AG09309 (cell line): ENCODE results near the gene PRKAG1.

ENCODE experiments used
- DNase-seq: peaks from one replicate; pipeline ENCODE4 v3.0.0-alpha.2; 2010; ENCODE audit warnings: low read depth
- H3K4me3 ChIP-seq: 2 replicates; pipeline ENCODE4 v1.5.1; 2011; ENCODE audit warnings: mild to moderate bottlenecking, low read depth, low read length, moderate library complexity; ENCODE audit not compliant: control insufficient read depth
- TF ChIP-seq, protein P1 (sequence below): IDR thresholded peaks from 2 replicates; pipeline ENCODE4 v1.5.1; 2011; ENCODE audit warnings: mild to moderate bottlenecking, low read depth, low read length, inconsistent platforms; ENCODE audit not compliant: insufficient read depth, control insufficient read depth; ENCODE audit errors: missing control alignments

Gene PRKAG1

DNA sequence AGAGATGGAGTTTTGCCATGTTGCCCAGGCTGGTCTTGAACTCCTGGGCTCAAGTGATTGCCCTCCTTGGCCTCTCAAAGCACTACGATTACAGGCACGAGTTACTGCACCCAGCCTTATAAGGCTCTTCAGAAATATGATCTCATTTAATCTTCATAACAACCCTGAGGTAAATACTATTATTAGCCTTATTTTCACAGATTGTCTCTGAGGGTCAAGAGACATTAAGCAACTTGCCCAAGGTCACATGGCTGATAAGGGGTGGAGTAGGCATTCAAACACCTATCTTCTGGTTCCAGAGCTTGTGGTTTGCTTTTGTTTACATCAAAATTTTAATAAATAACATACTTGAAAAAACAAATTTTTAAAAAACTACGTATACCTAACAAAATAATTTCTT lies 5.1 kb downstream of the PRKAG1 start:
- H3K4me3 ChIP-seq: no peak overlapping the region
- TF ChIP-seq, protein P1, sequence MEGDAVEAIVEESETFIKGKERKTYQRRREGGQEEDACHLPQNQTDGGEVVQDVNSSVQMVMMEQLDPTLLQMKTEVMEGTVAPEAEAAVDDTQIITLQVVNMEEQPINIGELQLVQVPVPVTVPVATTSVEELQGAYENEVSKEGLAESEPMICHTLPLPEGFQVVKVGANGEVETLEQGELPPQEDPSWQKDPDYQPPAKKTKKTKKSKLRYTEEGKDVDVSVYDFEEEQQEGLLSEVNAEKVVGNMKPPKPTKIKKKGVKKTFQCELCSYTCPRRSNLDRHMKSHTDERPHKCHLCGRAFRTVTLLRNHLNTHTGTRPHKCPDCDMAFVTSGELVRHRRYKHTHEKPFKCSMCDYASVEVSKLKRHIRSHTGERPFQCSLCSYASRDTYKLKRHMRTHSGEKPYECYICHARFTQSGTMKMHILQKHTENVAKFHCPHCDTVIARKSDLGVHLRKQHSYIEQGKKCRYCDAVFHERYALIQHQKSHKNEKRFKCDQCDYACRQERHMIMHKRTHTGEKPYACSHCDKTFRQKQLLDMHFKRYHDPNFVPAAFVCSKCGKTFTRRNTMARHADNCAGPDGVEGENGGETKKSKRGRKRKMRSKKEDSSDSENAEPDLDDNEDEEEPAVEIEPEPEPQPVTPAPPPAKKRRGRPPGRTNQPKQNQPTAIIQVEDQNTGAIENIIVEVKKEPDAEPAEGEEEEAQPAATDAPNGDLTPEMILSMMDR: no peak
- DNase-seq: no peak

DNA sequence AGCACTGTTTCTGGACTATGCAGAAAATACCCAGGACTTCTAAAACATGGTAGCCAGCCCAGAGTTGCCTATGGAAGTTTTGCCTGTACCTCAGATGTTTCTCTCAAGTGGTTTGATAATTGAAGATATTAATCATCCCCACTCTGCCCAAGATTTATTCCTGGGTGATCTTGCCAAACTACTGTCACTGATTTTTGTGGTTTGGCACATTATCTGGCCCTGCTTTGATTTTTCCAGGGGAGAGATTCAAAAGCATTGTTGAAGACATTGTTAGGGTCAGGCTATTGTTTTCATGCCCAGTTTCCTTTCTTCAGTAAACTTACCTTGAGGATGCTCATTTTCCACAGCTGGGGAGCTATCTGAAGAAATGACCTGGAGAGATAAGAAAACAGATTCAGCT lies 5.8 kb downstream of the PRKAG1 start:
- TF ChIP-seq, protein P1: no peak
- H3K4me3 ChIP-seq: no peak overlapping the region
- DNase-seq: no peak

DNA sequence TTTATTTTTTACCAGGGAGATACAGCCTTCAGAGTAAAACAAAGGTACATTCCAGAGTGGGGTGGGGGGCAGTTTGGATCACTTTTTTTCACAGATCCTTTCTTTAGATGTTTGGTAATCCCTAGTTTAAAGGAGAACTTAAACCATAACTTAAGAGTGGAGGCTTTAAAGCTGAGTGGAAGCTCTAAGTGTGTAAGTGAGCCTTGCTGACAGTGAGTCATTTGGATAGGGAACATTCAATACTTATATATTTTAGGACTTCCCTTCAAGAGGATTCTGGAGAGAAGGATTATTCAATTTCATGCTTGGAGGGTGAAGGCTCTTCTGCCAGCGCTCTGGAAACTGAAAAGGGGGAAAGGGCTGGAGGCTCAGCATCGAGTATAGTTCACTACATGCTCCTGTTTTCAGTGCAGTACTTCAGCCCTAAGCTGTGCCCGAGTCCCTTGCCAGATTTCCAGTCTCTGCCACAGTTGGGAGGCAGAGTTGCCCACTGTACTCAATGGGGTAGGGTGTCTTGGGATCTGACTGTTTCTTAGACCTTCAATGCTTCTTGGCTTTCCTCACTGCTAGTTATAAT lies 8.4 kb downstream of the PRKAG1 start:
- no peak for DNase-seq
- no peak overlapping the region for H3K4me3 ChIP-seq
- TF ChIP-seq, protein P1: no peak

DNA sequence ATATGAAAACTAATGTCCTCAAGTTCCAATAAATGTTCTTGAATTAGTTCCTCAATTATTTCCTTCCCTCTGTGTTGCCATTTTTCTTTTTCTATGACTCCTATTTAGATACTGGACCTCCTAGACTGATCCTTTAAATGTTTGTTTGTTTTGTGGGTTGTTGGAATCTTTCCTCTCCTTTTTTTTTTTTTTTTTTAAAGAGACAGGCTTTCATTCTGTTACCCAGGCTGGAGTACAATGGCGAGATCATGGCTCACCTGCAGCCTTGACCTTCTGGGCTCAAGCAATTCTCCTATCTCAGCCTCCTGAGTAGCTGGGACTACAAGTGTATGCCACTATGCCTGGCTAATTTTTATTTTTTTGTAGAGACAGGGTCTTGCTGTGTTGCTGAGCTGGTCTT lies 9.6 kb downstream of the PRKAG1 start:
- TF ChIP-seq, protein P1: no peak
- H3K4me3 ChIP-seq: no peak overlapping the region
- no peak for DNase-seq

DNA sequence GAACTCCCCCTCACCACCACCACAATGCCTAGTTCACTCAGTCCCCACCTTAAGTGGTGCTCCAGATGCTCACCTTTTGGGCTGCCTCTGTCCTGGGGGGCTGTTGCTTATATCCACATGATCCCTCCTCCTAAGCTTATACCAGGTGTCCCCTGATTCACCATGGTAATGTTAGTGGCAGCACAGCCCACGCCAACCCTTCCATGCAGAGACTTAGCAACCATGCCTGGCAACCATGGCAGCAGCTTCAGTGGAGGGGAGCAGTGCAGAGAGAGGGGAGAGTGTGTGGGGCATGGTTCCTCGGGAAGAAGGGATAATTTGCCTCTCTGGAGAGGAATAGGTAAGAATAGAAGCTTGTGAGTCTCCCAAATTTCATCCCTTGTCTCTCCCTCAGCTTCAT lies 18.2 kb downstream of the PRKAG1 start:
- no peak overlapping the region for H3K4me3 ChIP-seq
- no peak for DNase-seq
- TF ChIP-seq, protein P1: no peak

DNA sequence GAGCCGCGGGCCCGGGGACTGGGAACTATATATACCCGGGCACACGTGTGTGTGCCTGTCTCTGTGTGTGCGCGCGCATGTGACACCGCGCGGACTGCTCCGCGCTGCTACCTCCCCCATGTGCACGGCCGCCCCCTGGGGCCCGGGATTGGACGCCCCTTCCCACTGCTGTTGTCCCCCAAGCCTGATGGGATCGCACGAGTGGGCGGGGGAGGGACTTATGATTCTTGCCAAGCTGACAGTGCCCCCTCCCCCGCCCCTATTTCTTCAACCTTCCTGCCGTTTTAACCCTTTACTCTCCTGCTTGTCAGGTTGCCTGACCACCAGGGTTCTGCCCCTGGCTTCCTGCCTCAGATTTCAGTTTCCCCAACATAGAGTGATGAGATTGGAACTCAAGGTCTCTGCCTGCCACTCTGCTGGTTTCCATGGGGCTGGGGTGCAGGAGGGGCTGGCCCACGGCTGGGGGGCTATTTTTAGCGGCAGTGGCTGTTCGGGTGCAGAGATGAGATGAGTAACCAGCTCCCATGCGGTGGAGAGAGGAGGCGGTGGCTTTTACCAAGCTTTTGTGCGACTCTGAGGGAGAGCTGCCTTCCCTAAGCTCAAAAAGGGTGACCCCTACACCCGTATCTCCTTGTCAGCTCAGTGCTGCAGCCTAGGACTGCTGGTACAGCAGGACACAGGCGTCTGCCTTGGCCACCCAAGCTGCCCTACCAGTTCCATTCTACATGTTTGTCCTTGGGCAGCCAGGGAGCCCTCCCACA lies 19.0 kb downstream of the PRKAG1 start, which contains the start of gene DDN:
Gene DDN, minus strand, starts transcription at position 5 of the 761 bp plus-strand sequence. CDS start 88 bp downstream, outside the sequence.
- peak within 1 kb of the TSS; percentile 31 for H3K4me3 ChIP-seq
- DNase-seq: no peak
- TF ChIP-seq, protein P1: no peak
